Body of pancreas (tissue), 4 donors: ENCODE measurements around the gene MACF1.

ENCODE experiments used
- CTCF ChIP-seq, 7 experiments: fragments of 450-650 bp in 4 of 7; fragments of 200-600 bp in 3 of 7; sonication (generic) in 3 of 7; IDR thresholded peaks; one replicate each; pipeline ENCODE4 v1.5.1; 2016 to 2019; ENCODE audit warnings: antibody characterized with exemption in 7 of 7
- POLR2A ChIP-seq, 3 donors: fragments of 450-650 bp; IDR thresholded peaks; one replicate each; pipeline ENCODE4 v1.6.1; 2016; ENCODE audit warnings: antibody characterized with exemption in 3 of 3, mild to moderate bottlenecking in 2 of 3

- no peak for TF ChIP-seq CTCF (IDR thresholded peaks at IDR 0.05)
- no peak for TF ChIP-seq POLR2A (IDR thresholded peaks at IDR 0.05)
These were observed 237.3 kb downstream of the MACF1 start for GRCh38 chr1:39441797-39442196.
